Ishikawa (cell line): ENCODE measurements around the gene OLFML2B.
A peak's percentile ranks its signal among the peaks of the same experiment; 100 is the strongest.

Source experiments
- CEBPB ChIP-seq: IDR thresholded peaks from 2 replicates; pipeline ENCODE4 v1.6.1; 2012
- CREB1 ChIP-seq: IDR thresholded peaks from 2 replicates; pipeline ENCODE4 v1.6.1; 2012; ENCODE audit warnings: low read depth
- EGR1 ChIP-seq: IDR thresholded peaks from 2 replicates; pipeline ENCODE4 v1.6.1; 2012
- EP300 ChIP-seq: IDR thresholded peaks from 2 replicates; pipeline ENCODE4 v1.6.1; 2012; ENCODE audit warnings: borderline replicate concordance
- FOXM1 ChIP-seq: IDR thresholded peaks from 2 replicates; pipeline ENCODE4 v1.6.1; 2012; ENCODE audit warnings: low read depth, borderline replicate concordance
- MAX ChIP-seq: IDR thresholded peaks from 2 replicates; pipeline ENCODE4 v1.6.1; 2012
- NFIC ChIP-seq: IDR thresholded peaks from 2 replicates; pipeline ENCODE4 v1.6.1; 2012
- RAD21 ChIP-seq: IDR thresholded peaks from 2 replicates; pipeline ENCODE4 v1.6.1; 2012; ENCODE audit warnings: low read depth
- REST ChIP-seq: IDR thresholded peaks from 2 replicates; pipeline ENCODE4 v1.6.1; 2012; ENCODE audit warnings: low read depth, mild to moderate bottlenecking
- TAF1 ChIP-seq: IDR thresholded peaks from 2 replicates; pipeline ENCODE4 v1.6.1; 2012; ENCODE audit warnings: low read depth, mild to moderate bottlenecking
- TCF12 ChIP-seq: IDR thresholded peaks from 2 replicates; pipeline ENCODE4 v1.6.1; 2012; ENCODE audit warnings: low read depth
- TEAD4 ChIP-seq: IDR thresholded peaks from 2 replicates; pipeline ENCODE4 v1.6.1; 2012
- USF1 ChIP-seq: IDR thresholded peaks from 2 replicates; pipeline ENCODE4 v1.6.1; 2012
- YY1 ChIP-seq: IDR thresholded peaks from 2 replicates; pipeline ENCODE4 v1.6.1; 2012; ENCODE audit warnings: low read depth
- ZBTB7A ChIP-seq: IDR thresholded peaks from 2 replicates; pipeline ENCODE4 v1.6.1; 2012; ENCODE audit warnings: low read depth

OLFML2B gene

DNA sequence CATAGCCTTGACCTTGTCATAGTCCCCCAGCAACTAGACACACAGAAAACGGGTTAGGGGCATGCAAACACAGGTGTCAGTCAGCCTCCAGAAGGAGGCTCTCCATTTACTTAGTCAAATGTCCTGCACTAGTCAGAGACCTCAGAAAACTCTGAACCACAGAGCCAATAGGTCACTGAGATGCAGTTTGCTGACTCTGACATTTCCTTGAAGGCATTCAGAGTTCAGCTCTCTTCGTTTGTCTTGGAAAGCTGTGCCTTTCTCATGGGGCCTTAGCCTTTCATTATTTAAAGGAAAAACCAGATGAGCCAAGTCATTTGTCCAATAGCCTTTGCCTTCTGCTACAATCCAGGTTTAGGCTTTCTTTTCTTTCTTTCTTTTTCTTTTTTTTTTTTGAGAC is 3.5 kb downstream of the OLFML2B start:
- TF ChIP-seq EGR1 (no peak), EP300 (no peak), FOXM1 (no peak), CEBPB (no peak), RAD21 (no peak), TAF1 (no peak)

- TF ChIP-seq YY1, result no peak
- no peak for TF ChIP-seq TEAD4
- no peak for TF ChIP-seq CEBPB
- TF ChIP-seq FOXM1, result no peak
- TF ChIP-seq EP300, result no peak
- TF ChIP-seq REST, result no peak
- TF ChIP-seq CREB1, result no peak
- no peak for TF ChIP-seq TCF12
- TF ChIP-seq NFIC, result no peak
- no peak for TF ChIP-seq MAX
- TF ChIP-seq EGR1, result no peak
- no peak for TF ChIP-seq ZBTB7A
- TF ChIP-seq TAF1, result no peak
- TF ChIP-seq USF1, result no peak
- TF ChIP-seq RAD21, result no peak
Observed at GRCh38 chr1:162019446-162019845, 4.2 kb downstream of the OLFML2B start.

DNA sequence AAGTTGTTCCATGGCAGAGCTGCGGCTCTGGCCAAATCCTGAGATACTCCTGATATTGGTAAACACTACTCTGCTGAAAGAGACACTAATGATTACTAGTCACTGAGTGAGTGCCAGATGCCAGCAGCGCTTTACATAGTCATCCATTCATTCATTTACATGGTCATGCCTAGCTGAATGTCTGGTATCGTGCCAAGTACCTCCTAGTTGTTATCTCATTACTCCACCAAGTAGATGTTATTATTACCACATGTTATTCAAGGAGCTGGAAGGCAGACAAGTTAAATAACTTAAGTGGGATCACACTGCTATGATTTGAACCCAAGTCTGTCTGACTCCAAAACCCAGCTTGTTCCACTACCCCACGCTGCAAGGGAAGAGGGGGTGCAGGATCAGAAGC is 4.7 kb downstream of the OLFML2B start:
- TF ChIP-seq RAD21 (no peak), EGR1 (no peak), REST (no peak), MAX (no peak), YY1 (no peak), TCF12 (no peak), NFIC (peak; percentile 63; the same call in 1 of the 2 replicates)

DNA sequence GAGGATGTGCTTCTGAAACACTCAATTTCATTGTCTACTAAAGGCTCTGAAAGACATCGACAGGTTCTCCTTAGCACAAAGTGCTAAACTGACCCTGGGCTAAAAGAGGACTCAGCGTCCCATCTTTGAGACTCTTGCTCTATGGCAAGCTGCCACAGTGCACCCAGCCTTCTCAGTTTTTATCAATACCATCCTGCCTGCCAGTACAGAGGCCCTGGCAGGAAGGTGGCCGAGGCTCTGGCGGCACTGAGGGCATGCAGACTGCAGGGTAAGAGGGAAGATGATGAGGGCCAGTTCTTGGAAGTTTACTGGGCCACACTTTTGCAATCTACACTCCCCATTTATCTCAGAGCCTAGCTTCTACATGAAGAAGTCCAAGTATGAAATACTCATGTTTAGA is 5.3 kb downstream of the OLFML2B start:
- no peak for TF ChIP-seq FOXM1
- TF ChIP-seq EGR1, result no peak
- no peak for TF ChIP-seq YY1
- no peak for TF ChIP-seq NFIC
- TF ChIP-seq MAX, result no peak
- no peak for TF ChIP-seq CREB1

DNA sequence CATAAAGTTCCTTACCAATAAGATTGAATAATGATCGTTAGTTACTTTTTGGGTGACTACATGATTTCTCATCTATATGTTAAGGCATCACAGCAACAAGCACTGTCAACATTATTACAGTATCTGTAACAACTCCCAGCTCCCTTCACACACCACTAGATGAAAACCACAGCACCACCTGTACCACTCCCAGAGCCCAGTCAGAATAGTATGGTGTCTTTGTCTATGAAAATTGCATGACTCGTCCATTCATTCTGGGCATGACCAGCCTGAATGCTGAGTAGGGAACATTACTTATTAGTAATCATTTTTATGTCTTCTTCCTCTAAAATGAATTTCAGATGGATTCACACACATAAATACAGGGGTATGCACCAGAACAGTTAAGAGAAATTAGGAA is 7.0 kb downstream of the OLFML2B start:
- TF ChIP-seq RAD21, result no peak
- no peak for TF ChIP-seq REST
- TF ChIP-seq FOXM1, result no peak
- no peak for TF ChIP-seq TCF12

GRCh38 chr1:162015196-162015595 is 8.5 kb downstream of the OLFML2B start:
- no peak for TF ChIP-seq RAD21
- no peak for TF ChIP-seq ZBTB7A
- no peak for TF ChIP-seq EP300
- no peak for TF ChIP-seq CREB1
- no peak for TF ChIP-seq TAF1
- TF ChIP-seq TCF12, result no peak
- TF ChIP-seq USF1, result no peak
- no peak for TF ChIP-seq MAX
- no peak for TF ChIP-seq CEBPB
- no peak for TF ChIP-seq FOXM1
- no peak for TF ChIP-seq EGR1
- TF ChIP-seq NFIC, result no peak
- no peak for TF ChIP-seq TEAD4
- no peak for TF ChIP-seq YY1
- no peak for TF ChIP-seq REST
